CD4-positive, alpha-beta memory T cell (primary cell): ENCODE results near the gene C16orf90. TPM values are rescaled to one million over a fixed set of nuclear protein-coding genes. Genes with fewer than 3 reads are reported as not detected.

ENCODE experiments used
- CTCF ChIA-PET: fragments of 350-600 bp; sonication (Branson Sonifier 250); formaldehyde crosslinking; loops from one replicate; lab custom pipeline; 2021; ENCODE audit warnings: inconsistent platforms; ENCODE audit not compliant: partially characterized antibody; lab: Charles Lee
- POLR2A ChIA-PET: fragments of 350-600 bp; sonication (Branson Sonifier 250); formaldehyde crosslinking; loops from one replicate; lab custom pipeline; 2021; ENCODE audit not compliant: partially characterized antibody; lab: Charles Lee
- DNase-seq, 5 donors: peaks; one replicate each; pipeline versions ENCODE4 v3.0.0 to v3.0.0-alpha.2; 2020 to 2022; ENCODE audit warnings: mixed read lengths in 1 of 5
- H3K27ac ChIP-seq: one replicate; pipeline ENCODE4 v1.7.0; 2013; ENCODE audit warnings: low read depth, low read length
- H3K27me3 ChIP-seq: 2 replicates; pipeline ENCODE4 v1.7.0; 2013; ENCODE audit warnings: mild to moderate bottlenecking, low read length, moderate library complexity; ENCODE audit not compliant: insufficient read depth
- H3K36me3 ChIP-seq: 2 replicates; pipeline ENCODE4 v1.7.0; 2013; ENCODE audit warnings: mild to moderate bottlenecking, low read length, moderate library complexity; ENCODE audit not compliant: insufficient read depth
- H3K4me1 ChIP-seq: 2 replicates; pipeline ENCODE4 v1.7.0; 2013; ENCODE audit warnings: mild to moderate bottlenecking, low read length, moderate library complexity; ENCODE audit not compliant: insufficient read depth
- H3K4me3 ChIP-seq, 2 donors: one replicate each; pipeline ENCODE4 v1.7.0; 2013; ENCODE audit warnings: low read length in 2 of 2, mild to moderate bottlenecking in 1 of 2
- H3K9me3 ChIP-seq, 2 donors: one replicate each; pipeline ENCODE4 v1.7.0; 2013; ENCODE audit warnings: low read length in 2 of 2, control low read depth in 1 of 2; ENCODE audit not compliant: control insufficient read depth in 1 of 2
- H3K27ac Mint-ChIP-seq, 7 donors: one replicate each; pipeline ENCODE4 v1.8.0; 2020 to 2021; ENCODE audit warnings: mixed read lengths in 7 of 7, mild to moderate bottlenecking in 6 of 7, inconsistent platforms in 3 of 7, moderate library complexity in 3 of 7
- H3K27me3 Mint-ChIP-seq, 2 donors: one replicate each; pipeline ENCODE4 v1.8.0; 2020 to 2021; ENCODE audit warnings: mixed read lengths in 2 of 2
- H3K36me3 Mint-ChIP-seq, 2 donors: one replicate each; pipeline ENCODE4 v1.8.0; 2020 to 2021; ENCODE audit warnings: mixed read lengths in 2 of 2, inconsistent platforms in 1 of 2, mild to moderate bottlenecking in 1 of 2
- H3K4me1 Mint-ChIP-seq, 4 donors: one replicate each; pipeline ENCODE4 v1.8.0; 2020 to 2021; ENCODE audit warnings: mixed read lengths in 4 of 4, mild to moderate bottlenecking in 1 of 4
- H3K4me3 Mint-ChIP-seq, 8 donors: one replicate each; pipeline ENCODE4 v1.8.0; 2020 to 2021; ENCODE audit warnings: mixed read lengths in 8 of 8, mild to moderate bottlenecking in 7 of 8, moderate library complexity in 6 of 8, inconsistent platforms in 3 of 8
- H3K9me3 Mint-ChIP-seq, 8 donors: one replicate each; pipeline ENCODE4 v1.8.0; 2020 to 2021; ENCODE audit warnings: mixed read lengths in 8 of 8, mild to moderate bottlenecking in 5 of 8, inconsistent platforms in 3 of 8, moderate library complexity in 1 of 8
- intact Hi-C: fragments of 100-400 bp; cut with micrococcal nuclease; formaldehyde crosslinking; loops from one replicate; pipeline ENCODE4 v1.15.1; 2023
- polyA plus RNA-seq, 2 donors: library from polyadenylated mRNA; unstranded; fragments of 300-500 nt; fragmentation: Illumina TruSeq; gene quantifications; one replicate each; pipeline ENCODE4 v1.2.3, GENCODE V29; 2021
- total RNA-seq, 2 experiments: library from RNA; stranded (reverse); gene quantifications; one replicate each; pipeline ENCODE4 v1.2.3, GENCODE V29; 2021

The C16orf90 gene, protein sequence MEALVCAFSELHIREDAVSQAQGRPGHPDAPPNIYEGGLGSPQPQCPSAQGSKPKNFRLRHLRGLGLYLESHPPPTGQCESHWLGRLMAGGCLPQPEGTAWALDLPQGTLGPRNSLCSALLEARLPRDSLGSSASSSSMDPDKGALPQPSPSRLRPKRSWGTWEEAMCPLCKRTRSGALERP
- total RNA-seq (not detected), polyA plus RNA-seq (not detected)

DNA sequence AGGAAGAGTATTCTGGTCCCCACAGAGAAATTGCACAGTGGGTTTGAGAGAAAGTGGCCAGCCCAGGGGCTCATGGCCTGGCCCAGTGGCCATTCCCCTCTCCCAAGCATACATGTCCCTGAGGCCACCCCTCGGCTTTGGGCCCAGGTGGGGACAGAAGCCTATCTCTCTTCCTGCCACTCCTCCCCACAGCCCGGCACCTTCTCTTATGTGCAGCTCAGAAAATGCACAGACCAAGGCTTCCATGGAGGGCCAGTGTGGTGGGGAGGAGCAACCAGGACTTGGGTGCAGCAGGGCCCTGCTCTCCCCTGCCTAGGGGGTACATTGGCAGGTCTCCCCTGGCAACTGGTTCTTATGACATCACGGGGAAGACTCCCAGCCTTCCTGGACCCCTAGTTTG is at the start of gene C16orf90:
Gene C16orf90, minus strand, starts transcription at position 314 of the 400 bp plus-strand sequence. Its CDS starts 68 bp downstream, at position 246.
- peaks cover 5 to 15% (median 7%) of the 10 kb centered on the region in 4 donors for H3K4me1 Mint-ChIP-seq
- CTCF ChIA-PET = no interaction called here

DNA sequence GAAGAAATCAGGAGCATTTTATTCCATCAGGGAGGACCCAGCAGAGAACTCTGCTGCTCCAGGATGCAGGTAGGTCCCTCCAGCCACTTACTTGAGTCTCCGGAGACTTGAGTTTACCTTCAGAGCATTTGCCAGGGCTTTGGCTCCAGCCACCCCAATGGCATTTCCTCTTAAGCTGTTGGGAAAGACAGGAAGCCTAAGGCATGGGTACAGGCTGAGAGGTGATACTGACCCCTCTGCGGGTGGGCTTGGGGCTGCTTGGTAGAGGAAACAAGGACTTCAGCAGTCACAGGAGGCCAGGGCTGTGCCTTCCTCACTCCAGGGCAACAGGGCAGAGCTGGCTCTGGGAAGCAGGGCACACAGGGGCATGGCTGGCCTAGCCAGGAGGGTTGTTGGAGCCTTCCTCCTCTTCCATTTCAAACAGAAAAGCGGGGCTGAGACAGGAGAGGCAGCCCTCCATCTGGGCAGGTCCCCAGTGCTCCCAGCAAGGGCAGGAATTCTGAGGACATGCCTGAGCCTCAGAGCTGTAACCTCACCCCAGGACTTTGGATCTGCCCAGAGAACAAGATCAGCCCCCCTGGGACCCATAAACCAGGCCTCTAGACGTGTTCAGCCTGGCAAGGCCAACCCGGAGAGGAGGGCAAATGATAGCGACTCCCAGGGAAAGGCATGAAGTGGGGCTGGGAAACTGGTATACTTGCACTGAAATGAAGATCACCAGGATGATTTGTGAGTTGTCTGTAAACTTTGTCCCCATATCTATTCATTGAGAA is 47.5 kb upstream of the C16orf90 start:
- Histone ChIP-seq H3K4me3 (no peak overlapping the region), H3K27me3 (no peaks in the 10 kb centered on the region), H3K27ac (no peak overlapping the region), H3K9me3 (no peaks in the 10 kb centered on the region), H3K4me1 (no peaks in the 10 kb centered on the region), H3K36me3 (peaks cover 40% of the 10 kb centered on the region)
- no peak for DNase-seq
- H3K9me3 Mint-ChIP-seq = no peaks in the 10 kb centered on the region
- peak overlapping the region in 6 of 7 donors; percentile 17 to 70 (median 34) for H3K27ac Mint-ChIP-seq
- intact Hi-C loops = no loop called here
- POLR2A ChIA-PET = interaction anchor here (0.8 to 2.4 kb wide), 5 partner anchors 8 to 36 kb away, joined by 3 to 7 read pairs (median 3); no protein-coding TSS in a partner anchor
- H3K4me3 Mint-ChIP-seq = no peak overlapping the region
- H3K4me1 Mint-ChIP-seq = peaks cover 0 to 4% (median 2%) of the 10 kb centered on the region in 4 donors
- peaks cover 19 to 65% of the 10 kb centered on the region in 2 donors for H3K36me3 Mint-ChIP-seq
- H3K27me3 Mint-ChIP-seq = no peaks in the 10 kb centered on the region
- CTCF ChIA-PET = no interaction called here

More for the DNA sequence above, at the start of gene C16orf90:
- H3K27ac Mint-ChIP-seq = no peak within 1 kb of the TSS
- no peaks in the 10 kb centered on the region for H3K9me3 ChIP-seq
- POLR2A ChIA-PET = no interaction called here
- peaks cover 7% of the 10 kb centered on the region for H3K4me1 ChIP-seq
- H3K27ac ChIP-seq = no peak within 1 kb of the TSS
- H3K27me3 Mint-ChIP-seq = no peaks in the 10 kb centered on the region
- H3K36me3 Mint-ChIP-seq = peaks cover 0 to 2% of the 10 kb centered on the region in 2 donors
- no peak within 1 kb of the TSS for H3K4me3 ChIP-seq
- no peaks in the 10 kb centered on the region for H3K27me3 ChIP-seq
- intact Hi-C loops = no loop called here
- no peaks in the 10 kb centered on the region for H3K36me3 ChIP-seq
- no peak within 1 kb of the TSS for H3K4me3 Mint-ChIP-seq
- H3K9me3 Mint-ChIP-seq = no peaks in the 10 kb centered on the region
- DNase-seq = no peak

DNA sequence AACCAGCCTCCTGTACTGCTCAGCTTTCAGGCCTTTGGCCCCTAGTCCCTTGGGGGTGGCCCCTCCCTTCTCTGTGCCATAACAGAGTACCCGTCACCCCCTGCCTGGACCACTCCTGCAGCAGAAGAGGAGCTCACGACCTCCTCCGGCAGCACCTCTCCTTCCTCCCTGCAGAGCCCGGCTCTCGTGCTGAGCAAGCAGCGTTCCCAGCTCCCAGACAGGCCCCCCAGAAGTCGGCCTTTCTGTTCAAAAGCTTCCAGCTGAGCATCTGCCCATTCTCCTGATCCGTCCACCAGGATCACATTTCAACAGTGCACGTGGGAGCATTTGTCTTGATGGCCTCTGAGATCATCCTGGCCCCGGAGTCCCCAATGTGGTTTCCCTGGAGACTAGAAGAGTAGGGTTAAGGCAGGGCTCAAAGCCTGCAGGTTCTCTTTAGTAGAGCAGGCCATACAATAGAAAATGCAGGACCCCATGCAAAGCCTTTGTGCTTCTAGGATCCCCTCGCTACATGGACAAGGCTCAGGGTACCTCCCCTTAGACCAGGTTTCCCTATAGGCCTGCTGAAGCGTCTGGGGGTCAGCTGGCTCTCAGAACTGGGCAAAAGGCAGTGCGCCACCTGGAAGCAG is 46.4 kb upstream of the C16orf90 start:
- Mint-ChIP-seq H3K4me3 (no peak overlapping the region), H3K36me3 (peaks cover 14 to 58% of the 10 kb centered on the region in 2 donors), H3K27ac (peak overlapping the region in 3 of 7 donors; percentile 27 to 85 (median 41)), H3K4me1 (peaks cover 0 to 4% (median 2%) of the 10 kb centered on the region in 4 donors), H3K9me3 (no peaks in the 10 kb centered on the region), H3K27me3 (no peaks in the 10 kb centered on the region)
- no peak for DNase-seq
- intact Hi-C loops = no loop called here
- H3K27ac ChIP-seq = no peak overlapping the region
- H3K4me3 ChIP-seq = no peak overlapping the region
- no peaks in the 10 kb centered on the region for H3K27me3 ChIP-seq
- no peaks in the 10 kb centered on the region for H3K9me3 ChIP-seq
- H3K36me3 ChIP-seq = peaks cover 34% of the 10 kb centered on the region
- ChIA-PET POLR2A (interaction anchor here (0.9 to 2.4 kb wide), 3 partner anchors 9 to 34 kb away, joined by 3 to 7 read pairs (median 5); no protein-coding TSS in a partner anchor), CTCF (no interaction called here)
- H3K4me1 ChIP-seq = no peaks in the 10 kb centered on the region

DNA sequence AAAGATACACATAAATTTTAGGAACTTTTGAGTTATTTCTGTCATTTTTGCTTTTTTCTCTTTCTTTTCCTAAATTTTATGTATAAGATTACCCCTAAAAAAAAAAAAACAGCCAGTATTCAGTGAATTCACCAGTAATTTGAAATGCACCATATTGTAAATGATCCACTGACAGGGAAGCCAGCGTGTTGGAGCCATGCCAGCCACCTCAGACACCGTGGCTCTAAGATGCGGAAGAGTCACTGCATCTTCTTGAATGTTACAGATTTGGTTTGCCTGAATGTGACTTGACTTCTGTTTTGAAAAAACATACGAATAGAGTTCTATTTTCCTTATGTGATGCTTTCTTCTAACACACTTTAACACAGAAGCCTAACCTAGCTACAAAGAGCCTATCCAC is 42.9 kb upstream of the C16orf90 start:
- Histone ChIP-seq H3K27me3 (no peaks in the 10 kb centered on the region), H3K36me3 (peaks cover 30% of the 10 kb centered on the region), H3K27ac (no peak overlapping the region), H3K4me3 (no peak overlapping the region), H3K9me3 (no peaks in the 10 kb centered on the region), H3K4me1 (no peaks in the 10 kb centered on the region)
- intact Hi-C loops = no loop called here
- Mint-ChIP-seq H3K9me3 (peaks cover 0 to 3% (median 0%) of the 10 kb centered on the region in 8 donors), H3K4me3 (no peak overlapping the region), H3K27me3 (no peaks in the 10 kb centered on the region), H3K4me1 (peaks cover 2 to 10% (median 6%) of the 10 kb centered on the region in 4 donors), H3K36me3 (peaks cover 17 to 64% of the 10 kb centered on the region in 2 donors), H3K27ac (peak overlapping the region in 4 of 7 donors; percentile 22 to 56 (median 32))
- CTCF ChIA-PET = interaction anchor here (1.6 kb wide), 1 partner anchor 29 kb away, joined by 3 read pairs; no protein-coding TSS in a partner anchor
- POLR2A ChIA-PET = no interaction called here
- no peak for DNase-seq

DNA sequence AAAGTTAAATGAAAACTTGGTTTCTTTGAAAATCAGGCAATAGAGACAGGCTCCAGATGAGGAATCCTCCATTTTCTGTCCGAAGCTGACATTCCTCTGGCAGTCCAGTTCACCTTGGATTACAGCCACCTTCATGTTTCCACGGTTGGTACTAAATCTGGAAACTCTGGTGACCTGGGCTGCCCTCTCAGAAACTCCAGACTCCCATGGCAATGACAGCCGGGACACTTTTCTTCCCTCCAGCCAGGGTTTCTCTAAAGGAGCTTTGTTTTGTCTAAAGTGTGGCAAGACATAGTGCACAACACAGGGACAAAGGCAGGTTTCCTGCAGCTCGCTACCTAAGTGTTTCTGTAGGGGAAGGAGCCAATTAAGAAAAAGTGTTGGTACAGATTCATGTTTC is 41.6 kb upstream of the C16orf90 start:
- ChIA-PET CTCF (interaction anchor here (1.3 to 1.8 kb wide), 2 partner anchors 10 to 12 kb away, joined by 3 to 9 read pairs; no protein-coding TSS in a partner anchor), POLR2A (interaction anchor here (1.1 to 2.1 kb wide), 5 partner anchors 11 to 41 kb away, joined by 3 to 6 read pairs (median 3); no protein-coding TSS in a partner anchor)
- DNase-seq = no peak
- intact Hi-C loops = no loop called here
- H3K27ac Mint-ChIP-seq = peak overlapping the region in 4 of 7 donors; percentile 22 to 42 (median 28)
- H3K27ac ChIP-seq = no peak overlapping the region
- H3K27me3 ChIP-seq = no peaks in the 10 kb centered on the region
- H3K4me3 ChIP-seq = no peak overlapping the region
- peaks cover 17% of the 10 kb centered on the region for H3K36me3 ChIP-seq
- no peak overlapping the region for H3K4me3 Mint-ChIP-seq
- H3K27me3 Mint-ChIP-seq = no peaks in the 10 kb centered on the region
- H3K4me1 Mint-ChIP-seq = peaks cover 2 to 14% (median 6%) of the 10 kb centered on the region in 4 donors
- peaks cover 17 to 58% of the 10 kb centered on the region in 2 donors for H3K36me3 Mint-ChIP-seq
- H3K4me1 ChIP-seq = no peaks in the 10 kb centered on the region
- H3K9me3 Mint-ChIP-seq = peaks cover 0 to 3% (median 0%) of the 10 kb centered on the region in 8 donors
- H3K9me3 ChIP-seq = no peaks in the 10 kb centered on the region

DNA sequence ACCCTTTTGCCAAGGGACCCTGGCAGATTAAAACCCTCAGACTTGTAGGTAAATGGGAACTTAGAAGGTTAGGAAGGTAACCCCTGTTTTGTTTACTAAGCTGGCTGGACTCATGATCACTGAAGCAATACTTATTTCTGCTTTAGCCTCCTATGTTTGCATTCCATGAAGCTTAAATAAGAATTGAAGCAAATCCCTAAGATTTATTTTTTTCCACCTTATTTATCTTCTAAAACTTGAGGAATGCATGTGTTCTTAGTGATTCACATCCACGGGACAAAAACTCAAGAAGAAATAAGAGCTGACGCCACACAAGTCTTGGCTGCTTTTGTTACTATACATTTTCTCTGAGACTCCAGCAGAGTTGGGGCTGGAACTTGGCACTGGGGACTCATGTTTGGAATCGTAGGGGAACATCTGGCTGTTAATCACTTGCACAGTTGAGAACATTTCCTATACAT is 41.0 kb upstream of the C16orf90 start:
- peaks cover 21 to 54% of the 10 kb centered on the region in 2 donors for H3K36me3 Mint-ChIP-seq
- Histone ChIP-seq H3K9me3 (no peaks in the 10 kb centered on the region), H3K36me3 (peaks cover 11% of the 10 kb centered on the region), H3K4me1 (no peaks in the 10 kb centered on the region), H3K27ac (no peak overlapping the region), H3K27me3 (no peaks in the 10 kb centered on the region), H3K4me3 (no peak overlapping the region)
- ChIA-PET CTCF (interaction anchor here (1.8 kb wide), 1 partner anchor 10 kb away, joined by 9 read pairs; no protein-coding TSS in a partner anchor), POLR2A (interaction anchor here (0.9 to 2.1 kb wide), 7 partner anchors 10 to 384 kb away, joined by 3 to 6 read pairs (median 3); no protein-coding TSS in a partner anchor)
- no peak overlapping the region for H3K4me3 Mint-ChIP-seq
- intact Hi-C loops = no loop called here
- peak overlapping the region in 5 of 7 donors; percentile 3 to 70 (median 32) for H3K27ac Mint-ChIP-seq
- peaks cover 2 to 14% (median 6%) of the 10 kb centered on the region in 4 donors for H3K4me1 Mint-ChIP-seq
- peaks cover 0 to 3% (median 0%) of the 10 kb centered on the region in 8 donors for H3K9me3 Mint-ChIP-seq
- no peak for DNase-seq
- H3K27me3 Mint-ChIP-seq = no peaks in the 10 kb centered on the region
